SK-N-SH (cell line): ENCODE measurements around the gene CYP2C8. TPM values are rescaled to one million over a fixed set of nuclear protein-coding genes. Genes with fewer than 3 reads are reported as not detected.

Experiments
- CTCF ChIA-PET: fragments of 300-600, 350-600 bp; formaldehyde crosslinking; extraction: SDS; loops from one replicate; lab custom pipeline; 2021; lab: Yijun Ruan, JAX
- POLR2A ChIA-PET: fragments of 350-600 bp; sonication (Branson Sonifier 250); formaldehyde crosslinking; extraction: SDS; loops from one replicate; lab custom pipeline; 2020; ENCODE audit warnings: antibody characterized with exemption, inconsistent platforms; lab: Yijun Ruan, JAX
- DNase-seq: peaks from one replicate; pipeline ENCODE4 v3.0.0; 2012
- H2AFZ ChIP-seq: fragments of 200-600 bp; sonication (generic); 2 replicates; pipeline ENCODE4 v1.8.1; 2016; ENCODE audit warnings: antibody characterized with exemption, mild to moderate bottlenecking, low read depth
- H3F3A ChIP-seq: fragments of 200-600 bp; sonication (generic); replicated peaks from 2 replicates; pipeline ENCODE3; 2016; ENCODE audit warnings: antibody characterized with exemption, mild to moderate bottlenecking; ENCODE audit not compliant: insufficient read depth
- H3K27ac ChIP-seq, 2 experiments: fragments of 200-500 bp in 1 of 2; fragments of 200-600 bp in 1 of 2; sonication (Bioruptor generic) in 1 of 2; sonication (generic), shearing (Covaris generic) in 1 of 2; 2 replicates each; pipeline versions ENCODE4 v1.5.1 to v1.6.1; 2014 to 2016; ENCODE audit warnings: low read depth in 2 of 2, inconsistent platforms in 1 of 2, low read length in 1 of 2, mild to moderate bottlenecking in 1 of 2, mixed read lengths in 1 of 2
- H3K27me3 ChIP-seq: fragments of 200-600 bp; sonication (generic), shearing (Covaris generic); 2 replicates; pipeline ENCODE4 v1.6.1; 2016; ENCODE audit warnings: mixed run types; ENCODE audit not compliant: insufficient read depth
- H3K36me3 ChIP-seq, 2 experiments: fragments of 200-500 bp in 1 of 2; fragments of 200-600 bp in 1 of 2; sonication (Bioruptor generic) in 1 of 2; sonication (generic) in 1 of 2; replicated peaks in 1 of 2; 2 replicates each; pipeline versions ENCODE3 to v1.5.1; 2014 to 2016; ENCODE audit warnings: low read length in 1 of 2, mild to moderate bottlenecking in 1 of 2; ENCODE audit not compliant: insufficient read depth in 2 of 2, control insufficient read depth in 1 of 2
- H3K4me1 ChIP-seq, 2 experiments: fragments of 200-500 bp in 1 of 2; fragments of 200-600 bp in 1 of 2; sonication (Bioruptor generic) in 1 of 2; sonication (generic), shearing (Covaris generic) in 1 of 2; 2 replicates each; pipeline versions ENCODE4 v1.5.1 to v1.6.1; 2014 to 2016; ENCODE audit warnings: low read depth in 1 of 2, low read length in 1 of 2, mixed run types in 1 of 2; ENCODE audit not compliant: insufficient read depth in 2 of 2, control insufficient read depth in 1 of 2
- H3K4me2 ChIP-seq: fragments of 200-600 bp; sonication (generic), shearing (Covaris generic); 2 replicates; pipeline ENCODE4 v1.6.1; 2017; ENCODE audit warnings: mixed run types
- H3K4me3 ChIP-seq, 2 experiments: fragments of 200-500 bp in 1 of 2; fragments of 200-600 bp in 1 of 2; sonication (Bioruptor generic) in 1 of 2; sonication (generic), shearing (Covaris generic) in 1 of 2; 2 replicates each; pipeline versions ENCODE4 v1.5.1 to v1.8.1; 2014 to 2016; ENCODE audit warnings: low read depth in 2 of 2, inconsistent platforms in 1 of 2, low read length in 1 of 2, mild to moderate bottlenecking in 1 of 2, mixed read lengths in 1 of 2, moderate library complexity in 1 of 2
- H3K79me2 ChIP-seq: fragments of 200-600 bp; sonication (generic); 2 replicates; pipeline ENCODE4 v1.8.1; 2017; ENCODE audit warnings: mild to moderate bottlenecking; ENCODE audit not compliant: insufficient read depth
- H3K9ac ChIP-seq: fragments of 200-600 bp; sonication (generic); 2 replicates; pipeline ENCODE4 v1.6.1; 2017; ENCODE audit warnings: mixed run types
- H3K9me2 ChIP-seq: fragments of 200-600 bp; sonication (generic); 2 replicates; pipeline ENCODE4 v1.6.1; 2017; ENCODE audit warnings: mixed run types
- H3K9me3 ChIP-seq: fragments of 200-600 bp; sonication (generic); 2 replicates; pipeline ENCODE4 v1.6.1; 2017; ENCODE audit warnings: mixed run types, mild to moderate bottlenecking, moderate library complexity
- H4K20me1 ChIP-seq: fragments of 200-600 bp; sonication (generic); 2 replicates; pipeline ENCODE4 v1.6.1; 2017; ENCODE audit warnings: mild to moderate bottlenecking, mixed run types; ENCODE audit not compliant: insufficient read depth
- CHD2 ChIP-seq: fragments of 150-350 bp; IDR thresholded peaks from 2 replicates; pipeline ENCODE4 v1.6.1; 2018; ENCODE audit warnings: low read length; ENCODE audit not compliant: partially characterized antibody
- ELF1 ChIP-seq: IDR thresholded peaks from 2 replicates; pipeline ENCODE4 v1.4.0; 2012
- FOSL2 ChIP-seq: IDR thresholded peaks from 2 replicates; pipeline ENCODE4 v1.4.0; 2012; ENCODE audit warnings: low read depth, mild to moderate bottlenecking, moderate library complexity, borderline replicate concordance
- FOXJ3 ChIP-seq: sonication (generic); formaldehyde crosslinking; IDR thresholded peaks from 2 replicates; pipeline ENCODE4 v1.5.1; 2020; ENCODE audit warnings: mild to moderate bottlenecking, missing genetic modification reagents
- FOXM1 ChIP-seq: IDR thresholded peaks from 2 replicates; pipeline ENCODE4 v1.4.0; 2012; ENCODE audit warnings: low read depth, mild to moderate bottlenecking
- GABPA ChIP-seq: IDR thresholded peaks from 2 replicates; pipeline ENCODE4 v1.4.0; 2012; ENCODE audit warnings: low read depth, mild to moderate bottlenecking
- GATA2 ChIP-seq: sonication (generic); formaldehyde crosslinking; IDR thresholded peaks from 2 replicates; pipeline ENCODE4 v1.5.0; 2020; ENCODE audit warnings: mild to moderate bottlenecking, missing genetic modification reagents
- MAX ChIP-seq: IDR thresholded peaks from 2 replicates; pipeline ENCODE4 v1.4.0; 2012; ENCODE audit warnings: low read depth
- MEF2A ChIP-seq: IDR thresholded peaks from 2 replicates; pipeline ENCODE4 v1.4.0; 2012; ENCODE audit warnings: low read depth, borderline replicate concordance
- MXI1 ChIP-seq: IDR thresholded peaks from 2 replicates; pipeline ENCODE4 v1.6.1; 2012; ENCODE audit warnings: mild to moderate bottlenecking, low read depth, low read length, improper control_type of control experiment
- NFIC ChIP-seq: IDR thresholded peaks from 2 replicates; pipeline ENCODE4 v1.4.0; 2012; ENCODE audit warnings: borderline replicate concordance
- PBX3 ChIP-seq: IDR thresholded peaks from 2 replicates; pipeline ENCODE4; 2012
- RAD21 ChIP-seq: IDR thresholded peaks from 2 replicates; pipeline ENCODE4 v1.6.1; 2012; ENCODE audit warnings: mild to moderate bottlenecking, low read length
- RCOR1 ChIP-seq: fragments of 150-350 bp; IDR thresholded peaks from 2 replicates; pipeline ENCODE4 v1.6.1; 2017; ENCODE audit warnings: antibody characterized with exemption, low read length
- SIN3A ChIP-seq: IDR thresholded peaks from 2 replicates; pipeline ENCODE4 v1.6.1; 2012; ENCODE audit warnings: low read depth, mild to moderate bottlenecking, low read length, moderate library complexity, borderline replicate concordance
- TCF12 ChIP-seq: IDR thresholded peaks from 2 replicates; pipeline ENCODE4 v1.4.0; 2012
- TEAD4 ChIP-seq: IDR thresholded peaks from 2 replicates; pipeline ENCODE4 v1.4.0; 2012; ENCODE audit warnings: mild to moderate bottlenecking, borderline replicate concordance; ENCODE audit not compliant: insufficient read depth
- USF2 ChIP-seq: fragments of 150-350 bp; IDR thresholded peaks from 2 replicates; pipeline ENCODE4 v1.6.1; 2017; ENCODE audit warnings: antibody characterized with exemption, low read length, low read depth, borderline replicate concordance
- WGBS: methylation state at CpG from one replicate; pipeline ENCODE4 v1.1.6; 2017; ENCODE audit warnings: low lambda C conversion rate; 5-methylcytosine and 5-hydroxymethylcytosine counted together
- polyA plus RNA-seq, 3 experiments: library from polyadenylated mRNA; depleted of rRNA; stranded (reverse); fragments of >200 nt; gene quantifications; 2 replicates each; pipeline ENCODE4 v1.2.3, GENCODE V29; 2012
- TF ChIP-seq, protein P1 (sequence below): IDR thresholded peaks from 2 replicates; pipeline ENCODE4 v1.6.1; 2012; ENCODE audit warnings: mild to moderate bottlenecking, low read depth, low read length, moderate library complexity

The CYP2C8 gene
- polyA plus RNA-seq, 1 of the 3 experiments (the other 2 are of a cell fraction) = 0.02 TPM

GRCh38 chr10:95026461-95026860 is 42.8 kb downstream of the CYP2C8 start:
- Histone ChIP-seq H3K4me1 (no peaks in the 10 kb centered on the region), H3K4me3 (no peak overlapping the region), H3F3A (no peaks in the 10 kb centered on the region), H3K9me3 (no peaks in the 10 kb centered on the region), H3K27ac (no peak overlapping the region), H2AFZ (no peak overlapping the region), H3K36me3 (no peaks in the 10 kb centered on the region), H3K9ac (no peak overlapping the region), H4K20me1 (no peaks in the 10 kb centered on the region), H3K4me2 (no peak overlapping the region), H3K79me2 (no peaks in the 10 kb centered on the region), H3K27me3 (no peaks in the 10 kb centered on the region), H3K9me2 (no peaks in the 10 kb centered on the region)
- 0% methylated on average over 1 of the region's 2 CpGs for WGBS
- POLR2A ChIA-PET = no interaction called here
- DNase-seq = no peak
- CTCF ChIA-PET = no interaction called here
- TF ChIP-seq TEAD4 (no peak), FOSL2 (no peak), NFIC (no peak), MAX (no peak)

DNA sequence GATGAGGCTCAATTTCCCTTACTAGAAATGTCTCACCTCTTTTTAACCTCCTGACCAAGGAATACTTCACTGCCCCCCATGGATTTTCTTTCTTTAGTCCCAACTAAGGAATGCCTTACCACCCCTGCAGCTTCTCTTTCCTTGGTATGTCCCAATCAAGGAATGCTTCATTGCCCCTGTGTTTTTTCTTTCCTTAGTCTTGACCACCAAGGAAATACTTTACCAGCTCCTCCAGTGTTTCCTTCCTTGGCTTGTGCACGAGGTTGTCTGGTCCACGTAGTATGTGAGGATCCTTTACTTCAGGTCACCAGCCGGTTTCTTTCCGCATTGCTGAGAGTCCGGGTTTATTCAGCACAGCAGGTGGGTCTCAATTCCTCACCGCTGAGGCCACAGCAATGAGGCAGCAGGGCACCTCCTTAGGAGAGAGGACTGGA is 71.5 kb downstream of the CYP2C8 start:
- Histone ChIP-seq H3K4me3 (no peak overlapping the region), H3K4me1 (no peaks in the 10 kb centered on the region), H3K4me2 (no peak overlapping the region), H3F3A (no peaks in the 10 kb centered on the region), H3K9me2 (no peaks in the 10 kb centered on the region), H3K9me3 (no peaks in the 10 kb centered on the region), H3K27ac (no peak overlapping the region), H2AFZ (no peak overlapping the region), H4K20me1 (no peaks in the 10 kb centered on the region), H3K27me3 (no peaks in the 10 kb centered on the region), H3K36me3 (no peaks in the 10 kb centered on the region), H3K79me2 (no peaks in the 10 kb centered on the region), H3K9ac (no peak overlapping the region)
- DNase-seq = no peak
- ChIA-PET CTCF (no interaction called here), POLR2A (no interaction called here)
- no peak for TF ChIP-seq PBX3
- WGBS = 51% methylated on average over 6 of the region's 6 CpGs

- H3K9ac ChIP-seq = no peak overlapping the region
- no peak overlapping the region for H2AFZ ChIP-seq
- H3F3A ChIP-seq = no peaks in the 10 kb centered on the region
- H3K36me3 ChIP-seq = no peaks in the 10 kb centered on the region
- no peaks in the 10 kb centered on the region for H3K9me3 ChIP-seq
- H3K4me3 ChIP-seq = no peak overlapping the region
- no peak for DNase-seq
- no peak overlapping the region for H3K27ac ChIP-seq
- H3K79me2 ChIP-seq = no peaks in the 10 kb centered on the region
- no peaks in the 10 kb centered on the region for H3K27me3 ChIP-seq
- H3K9me2 ChIP-seq = no peaks in the 10 kb centered on the region
- no peaks in the 10 kb centered on the region for H3K4me1 ChIP-seq
- ChIA-PET CTCF (no interaction called here), POLR2A (no interaction called here)
- no peaks in the 10 kb centered on the region for H4K20me1 ChIP-seq
- 40% methylated on average over 4 of the region's 4 CpGs for WGBS
- H3K4me2 ChIP-seq = no peak overlapping the region
- TF ChIP-seq TCF12 (no peak), GATA2 (CRISPR knock-in tag) (no peak), USF2 (no peak), SIN3A (no peak), FOXM1 (no peak), FOSL2 (no peak), GABPA (no peak), MEF2A (no peak), NFIC (no peak), CHD2 (no peak), RCOR1 (no peak), FOXJ3 (CRISPR knock-in tag) (no peak), RAD21 (no peak), MXI1 (no peak), TEAD4 (no peak), ELF1 (no peak)
- TF ChIP-seq, protein P1, sequence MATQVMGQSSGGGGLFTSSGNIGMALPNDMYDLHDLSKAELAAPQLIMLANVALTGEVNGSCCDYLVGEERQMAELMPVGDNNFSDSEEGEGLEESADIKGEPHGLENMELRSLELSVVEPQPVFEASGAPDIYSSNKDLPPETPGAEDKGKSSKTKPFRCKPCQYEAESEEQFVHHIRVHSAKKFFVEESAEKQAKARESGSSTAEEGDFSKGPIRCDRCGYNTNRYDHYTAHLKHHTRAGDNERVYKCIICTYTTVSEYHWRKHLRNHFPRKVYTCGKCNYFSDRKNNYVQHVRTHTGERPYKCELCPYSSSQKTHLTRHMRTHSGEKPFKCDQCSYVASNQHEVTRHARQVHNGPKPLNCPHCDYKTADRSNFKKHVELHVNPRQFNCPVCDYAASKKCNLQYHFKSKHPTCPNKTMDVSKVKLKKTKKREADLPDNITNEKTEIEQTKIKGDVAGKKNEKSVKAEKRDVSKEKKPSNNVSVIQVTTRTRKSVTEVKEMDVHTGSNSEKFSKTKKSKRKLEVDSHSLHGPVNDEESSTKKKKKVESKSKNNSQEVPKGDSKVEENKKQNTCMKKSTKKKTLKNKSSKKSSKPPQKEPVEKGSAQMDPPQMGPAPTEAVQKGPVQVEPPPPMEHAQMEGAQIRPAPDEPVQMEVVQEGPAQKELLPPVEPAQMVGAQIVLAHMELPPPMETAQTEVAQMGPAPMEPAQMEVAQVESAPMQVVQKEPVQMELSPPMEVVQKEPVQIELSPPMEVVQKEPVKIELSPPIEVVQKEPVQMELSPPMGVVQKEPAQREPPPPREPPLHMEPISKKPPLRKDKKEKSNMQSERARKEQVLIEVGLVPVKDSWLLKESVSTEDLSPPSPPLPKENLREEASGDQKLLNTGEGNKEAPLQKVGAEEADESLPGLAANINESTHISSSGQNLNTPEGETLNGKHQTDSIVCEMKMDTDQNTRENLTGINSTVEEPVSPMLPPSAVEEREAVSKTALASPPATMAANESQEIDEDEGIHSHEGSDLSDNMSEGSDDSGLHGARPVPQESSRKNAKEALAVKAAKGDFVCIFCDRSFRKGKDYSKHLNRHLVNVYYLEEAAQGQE = no peak
Observed at GRCh38 chr10:94992811-94993210, 76.5 kb downstream of the CYP2C8 start.
